ENCODE measurements around the gene TSPAN4. TPM values are rescaled to one million over a fixed set of nuclear protein-coding genes. Genes with fewer than 3 reads are reported as not detected.

The TSPAN4 gene
- polyA plus RNA-seq, 3 donors: 52.6 to 75.5 (median 63.1) TPM

DNA sequence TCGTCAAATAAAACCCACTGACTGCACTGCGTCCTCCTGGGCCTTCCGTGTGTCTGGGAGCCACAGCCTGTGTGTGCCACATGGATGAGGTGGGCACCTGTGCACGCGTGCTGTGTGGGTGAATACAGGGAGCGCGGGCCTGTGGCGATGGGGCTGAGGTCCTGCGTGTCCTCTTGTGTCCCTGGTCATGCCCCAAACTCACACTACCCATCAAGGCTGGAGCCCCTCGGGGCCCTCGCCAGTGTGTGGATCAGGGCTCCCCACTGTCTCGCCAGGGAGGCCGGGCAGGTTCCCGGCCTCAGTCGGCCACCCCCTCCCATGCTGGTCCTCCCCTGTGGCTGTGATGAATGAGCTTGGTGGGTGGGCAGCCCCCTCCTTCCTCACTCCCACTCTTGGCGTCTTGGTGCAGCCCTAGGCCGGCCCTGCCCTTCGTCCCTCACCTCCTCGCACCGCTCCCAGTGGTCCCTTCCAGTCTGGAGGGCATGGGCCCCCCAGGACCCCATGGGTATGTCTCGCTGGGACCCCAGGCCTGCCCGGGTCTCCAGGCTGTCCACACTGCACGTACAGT is 10.6 kb upstream of the TSPAN4 start:
- H3K4me3 ChIP-seq (replicated peaks in 1 of 3; ENCODE audit: low read depth in 2 of 3, low read length in 3 of 3): peak overlapping the region in 2 of 3 experiments; percentile 41 to 74
- peak overlapping the region; percentile 91 for H3K4me2 ChIP-seq (replicated peaks; ENCODE audit: extremely low read depth, low read length, poor library complexity, severe bottlenecking)
- H3K27ac ChIP-seq (ENCODE audit: low read depth in 1 of 2, low read length in 2 of 2): no peak overlapping the region
- H3K4me1 ChIP-seq (ENCODE audit: control insufficient read depth in 1 of 2, insufficient read depth in 2 of 2, low read length in 2 of 2): peaks cover 74 to 79% of the 10 kb centered on the region in 2 donors
- Mint-ChIP-seq H3K27me3 (ENCODE audit: low read depth in 3 of 3) (peaks cover 41 to 77% (median 48%) of the 10 kb centered on the region in 3 donors), H3K27ac (peak overlapping the region in 3 of 7 donors; percentile 6 to 59 (median 41)), H3K36me3 (peaks cover 14 to 18% of the 10 kb centered on the region in 2 donors), H3K9me3 (peaks cover 0 to 21% (median 3%) of the 10 kb centered on the region in 7 donors), H3K4me1 (peaks cover 67% of the 10 kb centered on the region), H3K4me3 (peak overlapping the region; percentile 64 to 77)
- intact Hi-C loops (cut with micrococcal nuclease): no loop called here
- peak overlapping the region; percentile 46 for H3K9ac ChIP-seq (ENCODE audit: insufficient read depth, low read length, poor library complexity, severe bottlenecking)
- DNase-seq: no peak
- H2AFZ ChIP-seq (ENCODE audit: insufficient read depth, low read depth, low read length, poor library complexity, severe bottlenecking): peak overlapping the region; percentile 41
- H3K9me3 ChIP-seq (replicated peaks in 1 of 2; ENCODE audit: control insufficient read depth in 1 of 2, insufficient read depth in 1 of 2, low read length in 2 of 2): no peaks in the 10 kb centered on the region
- H3K79me2 ChIP-seq (ENCODE audit: insufficient read depth, low read length): peaks cover 21% of the 10 kb centered on the region
- peaks cover 10 to 61% of the 10 kb centered on the region in 2 donors for H3K27me3 ChIP-seq (ENCODE audit: control insufficient read depth in 2 of 2, insufficient read depth in 2 of 2, low read length in 2 of 2)
- 95% methylated on average over 14 of the region's 23 CpGs for WGBS (ENCODE audit: insufficient coverage)
- TF ChIP-seq CTCF (IDR thresholded peaks at IDR 0.05): no peak
- H3K36me3 ChIP-seq (replicated peaks in 1 of 2; ENCODE audit: control insufficient read depth in 1 of 2, insufficient read depth in 2 of 2, low read length in 2 of 2): peaks cover 8 to 10% of the 10 kb centered on the region in 2 donors
- H4K20me1 ChIP-seq (ENCODE audit: insufficient read depth, low read length): peaks cover 60% of the 10 kb centered on the region

DNA sequence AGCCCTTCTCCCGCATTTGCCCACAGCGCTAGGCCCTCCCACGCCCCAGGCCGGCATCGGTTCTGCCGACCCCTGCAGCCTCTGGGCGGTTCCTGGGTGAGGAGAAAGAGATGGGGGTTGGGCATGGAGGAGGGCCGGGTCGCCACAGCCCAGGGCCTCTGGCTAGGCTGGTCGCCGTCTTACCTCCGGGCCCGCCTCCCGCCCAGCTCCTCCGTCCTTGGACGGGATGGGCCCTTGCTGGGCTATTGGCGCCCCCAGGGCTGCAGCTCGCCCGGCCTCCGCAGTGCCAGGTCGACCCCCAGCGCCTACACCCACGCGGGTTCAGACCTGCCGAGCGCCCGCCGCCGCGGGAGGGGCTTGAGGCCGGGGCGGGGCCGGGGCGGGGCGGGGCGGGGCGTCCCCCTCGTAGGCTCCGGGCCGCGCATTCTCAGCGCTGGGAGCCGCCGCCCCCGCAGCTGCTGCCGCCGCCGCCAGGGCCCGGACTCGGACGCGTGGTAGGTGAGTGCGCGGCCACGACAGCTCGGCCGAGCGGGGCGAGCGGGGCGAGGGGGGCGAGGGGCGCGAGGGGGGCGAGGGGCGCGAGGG is 10.0 kb upstream of the TSPAN4 start, which contains the start of gene CD151:
TSS of gene CD151 (plus strand) at position 424 of the 585 bp plus-strand sequence. CDS start 3,118 bp downstream, outside the sequence.
- intact Hi-C loops (cut with micrococcal nuclease): no loop called here
- TF ChIP-seq CTCF (IDR thresholded peaks at IDR 0.05): no peak
- Histone ChIP-seq H3K4me3 (replicated peaks in 1 of 3; ENCODE audit: low read depth in 2 of 3, low read length in 3 of 3) (peak within 1 kb of the TSS; percentile 47 to 85 (median 56)), H3K27me3 (ENCODE audit: control insufficient read depth in 2 of 2, insufficient read depth in 2 of 2, low read length in 2 of 2) (peaks cover 10 to 58% of the 10 kb centered on the region in 2 donors), H2AFZ (ENCODE audit: insufficient read depth, low read depth, low read length, poor library complexity, severe bottlenecking) (peak within 1 kb of the TSS; percentile 41), H3K9me3 (replicated peaks in 1 of 2; ENCODE audit: control insufficient read depth in 1 of 2, insufficient read depth in 1 of 2, low read length in 2 of 2) (no peaks in the 10 kb centered on the region), H4K20me1 (ENCODE audit: insufficient read depth, low read length) (peaks cover 65% of the 10 kb centered on the region), H3K4me1 (ENCODE audit: control insufficient read depth in 1 of 2, insufficient read depth in 2 of 2, low read length in 2 of 2) (peaks cover 70 to 73% of the 10 kb centered on the region in 2 donors), H3K79me2 (ENCODE audit: insufficient read depth, low read length) (peaks cover 21% of the 10 kb centered on the region), H3K4me2 (replicated peaks; ENCODE audit: extremely low read depth, low read length, poor library complexity, severe bottlenecking) (peak within 1 kb of the TSS; percentile 91), H3K9ac (ENCODE audit: insufficient read depth, low read length, poor library complexity, severe bottlenecking) (peak within 1 kb of the TSS; percentile 66), H3K36me3 (replicated peaks in 1 of 2; ENCODE audit: control insufficient read depth in 1 of 2, insufficient read depth in 2 of 2, low read length in 2 of 2) (peaks cover 14 to 16% of the 10 kb centered on the region in 2 donors), H3K27ac (ENCODE audit: low read depth in 1 of 2, low read length in 2 of 2) (peak within 1 kb of the TSS in 1 of 2 donors; percentile 71)
- Mint-ChIP-seq H3K4me3 (peak within 1 kb of the TSS; percentile 84 to 87), H3K27ac (peak within 1 kb of the TSS; percentile 63 to 95 (median 86)), H3K27me3 (ENCODE audit: low read depth in 3 of 3) (peaks cover 38 to 74% (median 45%) of the 10 kb centered on the region in 3 donors), H3K4me1 (peaks cover 64% of the 10 kb centered on the region), H3K36me3 (peaks cover 18 to 21% of the 10 kb centered on the region in 2 donors), H3K9me3 (peaks cover 0 to 21% (median 3%) of the 10 kb centered on the region in 7 donors)
- DNase-seq: peak in 2 of 3 donors; percentile 41 to 47
- 2% methylated on average over 46 of the region's 67 CpGs for WGBS (ENCODE audit: insufficient coverage)

Measured in CD14-positive monocyte (primary cell).